Gastroesophageal sphincter (tissue), 3 donors: ENCODE data around the gene ZNF74.

ENCODE experiments used
- CTCF ChIP-seq, 4 experiments: fragments of 200-600 bp in 2 of 4; fragments of 450-650 bp in 2 of 4; sonication (generic) in 1 of 4; IDR thresholded peaks; one replicate each; pipeline ENCODE4 v1.5.1; 2017 to 2019; ENCODE audit warnings: antibody characterized with exemption in 4 of 4, mild to moderate bottlenecking in 2 of 4, moderate library complexity in 2 of 4
- EP300 ChIP-seq: sonication (generic); formaldehyde crosslinking; IDR thresholded peaks from one replicate; pipeline ENCODE4 v1.6.1; 2017; ENCODE audit warnings: antibody characterized with exemption, mild to moderate bottlenecking
- POLR2A ChIP-seq, 2 donors: fragments of 450-650 bp; IDR thresholded peaks; one replicate each; pipeline ENCODE4 v1.6.1; 2017; ENCODE audit warnings: antibody characterized with exemption in 2 of 2, mild to moderate bottlenecking in 2 of 2, moderate library complexity in 1 of 2
- POLR2AphosphoS5 ChIP-seq: sonication (generic); formaldehyde crosslinking; IDR thresholded peaks from one replicate; pipeline ENCODE4 v1.6.1; 2017; ENCODE audit warnings: antibody characterized with exemption

GRCh38 chr22:20392983-20393704, 807 bp upstream of the ZNF74 start:
- no peak for TF ChIP-seq CTCF (IDR thresholded peaks at IDR 0.05)
- TF ChIP-seq EP300 = no peak
- TF ChIP-seq POLR2AphosphoS5 = no peak
- TF ChIP-seq POLR2A (IDR thresholded peaks at IDR 0.05) = no peak
